Inflammatory macrophage treated with lipopolysaccharide for 1 hour (primary cell): ENCODE data around the gene FRAS1.
"Not testable (repeated sequence)": the region's sequence is repeated elsewhere in the genome, so short reads cannot be mapped to it uniquely, and the experiment has no call there.

ENCODE experiments used
- DNase-seq, 2 donors: peaks; one replicate each; pipeline ENCODE4 v3.0.0-alpha.2; 2020 to 2022

FRAS1 gene

GRCh38 chr4:78293348-78293747, 236.2 kb downstream of the FRAS1 start:
- DNase-seq = no peak

- no peak for DNase-seq
Observed at GRCh38 chr4:78293821-78294301, 236.7 kb downstream of the FRAS1 start.

DNA sequence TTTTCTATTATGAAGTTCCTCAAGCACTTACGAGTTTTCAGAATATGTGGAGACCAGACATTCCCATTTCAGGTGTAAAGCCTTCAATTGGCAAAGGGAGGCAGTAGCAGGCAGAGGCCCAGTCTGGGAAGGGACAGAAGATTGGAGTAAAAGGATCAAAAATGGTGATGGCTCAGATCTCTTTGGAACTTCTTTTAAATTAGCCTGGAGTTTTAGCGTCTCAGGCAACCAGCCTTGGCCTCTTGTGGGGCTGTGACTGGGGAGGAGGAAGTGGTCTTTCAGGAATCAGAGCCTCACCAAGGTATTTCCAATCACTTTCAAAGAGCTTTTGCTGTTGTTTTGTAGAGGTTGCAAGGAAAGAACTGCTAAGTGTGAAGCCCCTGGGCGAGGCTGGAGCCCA, 239.1 kb downstream of the FRAS1 start:
- DNase-seq = no peak

GRCh38 chr4:78297116-78297800, 240.1 kb downstream of the FRAS1 start:
- peak; percentile 14 to 27 for DNase-seq

DNA sequence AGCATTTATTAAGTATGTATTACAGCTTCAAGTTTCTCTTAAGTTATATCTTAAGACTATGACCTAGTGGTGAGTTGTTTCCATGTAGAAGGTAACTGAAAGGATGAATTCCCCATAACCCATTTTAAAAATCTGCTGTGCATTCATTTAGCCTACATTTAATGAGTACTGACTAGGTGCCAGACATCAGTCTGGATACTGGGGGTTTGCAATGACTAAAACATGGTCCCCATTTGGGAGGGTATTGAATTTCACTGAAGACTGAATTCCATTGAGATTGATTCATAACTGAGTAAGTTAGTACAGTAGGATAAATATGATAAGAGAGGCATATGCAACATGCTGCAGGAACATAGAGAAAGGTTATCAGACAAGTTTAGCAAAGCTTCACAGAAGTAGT, 241.5 kb downstream of the FRAS1 start:
- no peak for DNase-seq

- no peak for DNase-seq
Observed at GRCh38 chr4:78299565-78299972, 242.4 kb downstream of the FRAS1 start.

GRCh38 chr4:78307263-78307662, 250.1 kb downstream of the FRAS1 start:
- not testable (repeated sequence) for DNase-seq

GRCh38 chr4:78308517-78308916, 251.4 kb downstream of the FRAS1 start:
- DNase-seq = no peak

GRCh38 chr4:78309352-78309751, 252.2 kb downstream of the FRAS1 start:
- no peak for DNase-seq

- no peak for DNase-seq
Observed at GRCh38 chr4:78310007-78310739, 253.1 kb downstream of the FRAS1 start.

DNA sequence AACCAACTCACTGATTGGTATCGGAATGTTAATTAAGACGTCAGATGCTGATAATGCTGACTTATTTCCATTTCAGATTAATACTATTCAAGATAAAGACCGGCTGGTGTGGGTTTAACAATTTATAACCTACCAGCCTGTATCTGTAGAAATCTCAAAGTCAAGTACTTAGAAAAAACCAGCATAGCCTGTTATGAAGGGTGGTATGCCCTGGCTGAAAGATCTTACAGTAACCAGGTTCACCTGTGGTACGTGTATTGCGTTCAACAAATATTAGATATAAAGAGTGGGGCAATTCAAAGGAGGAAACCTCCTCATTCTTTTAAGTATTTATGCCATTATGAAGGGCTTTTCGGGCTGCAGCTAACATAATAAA, 253.6 kb downstream of the FRAS1 start:
- DNase-seq = no peak

GRCh38 chr4:78311306-78311705, 254.2 kb downstream of the FRAS1 start:
- DNase-seq = no peak

GRCh38 chr4:78312989-78313753, 256.0 kb downstream of the FRAS1 start:
- peak in 1 of 2 donors; percentile 12 for DNase-seq

DNA sequence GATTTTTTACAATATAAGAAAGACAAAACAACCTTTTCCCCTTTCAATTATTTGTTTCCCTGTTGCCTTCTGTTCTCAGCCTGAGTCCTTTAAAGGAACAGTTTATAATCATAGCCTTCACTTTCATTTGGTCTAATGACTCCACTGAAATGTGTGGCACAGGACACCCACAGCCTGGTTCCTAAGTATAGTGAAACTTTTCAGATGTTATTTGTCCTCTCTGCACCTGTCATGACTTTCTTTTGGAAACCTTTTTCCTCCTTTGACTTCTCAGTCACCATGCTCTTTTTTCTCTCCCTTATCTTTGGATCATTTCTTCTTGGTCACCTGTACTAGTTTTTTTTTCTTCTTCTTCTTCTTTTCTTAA, 256.6 kb downstream of the FRAS1 start:
- no peak for DNase-seq

GRCh38 chr4:78318126-78318525, 261.0 kb downstream of the FRAS1 start:
- no peak for DNase-seq

- peak; percentile 18 to 26 for DNase-seq
Observed at GRCh38 chr4:78320349-78320935, 263.3 kb downstream of the FRAS1 start.

DNA sequence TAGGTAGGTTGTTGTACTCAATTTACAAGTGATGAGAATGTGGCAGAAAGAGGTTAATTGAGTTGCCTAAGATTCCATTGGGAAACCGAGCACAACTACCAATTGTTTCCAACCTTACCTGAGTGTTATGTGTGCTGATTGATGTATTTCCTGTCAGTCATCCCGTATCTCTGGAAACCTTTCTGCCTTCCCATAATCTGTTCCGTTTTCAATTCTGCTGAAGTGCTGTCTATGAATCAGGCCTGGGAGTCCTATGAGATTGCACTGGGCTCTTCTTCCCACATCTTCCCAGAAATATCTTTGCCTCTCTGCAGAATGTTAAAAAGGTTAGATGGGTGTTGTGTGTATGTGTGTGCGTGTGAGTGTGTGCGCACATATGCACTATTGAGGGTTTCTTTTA, 264.9 kb downstream of the FRAS1 start:
- DNase-seq = no peak

GRCh38 chr4:78323439-78323838, 266.3 kb downstream of the FRAS1 start:
- DNase-seq = no peak

- DNase-seq = no peak
Observed at GRCh38 chr4:78324625-78325024, 267.5 kb downstream of the FRAS1 start.

- no peak for DNase-seq
Observed at GRCh38 chr4:78325271-78326157, 268.4 kb downstream of the FRAS1 start.

GRCh38 chr4:78328591-78328990, 271.5 kb downstream of the FRAS1 start:
- not testable (repeated sequence) for DNase-seq

DNA sequence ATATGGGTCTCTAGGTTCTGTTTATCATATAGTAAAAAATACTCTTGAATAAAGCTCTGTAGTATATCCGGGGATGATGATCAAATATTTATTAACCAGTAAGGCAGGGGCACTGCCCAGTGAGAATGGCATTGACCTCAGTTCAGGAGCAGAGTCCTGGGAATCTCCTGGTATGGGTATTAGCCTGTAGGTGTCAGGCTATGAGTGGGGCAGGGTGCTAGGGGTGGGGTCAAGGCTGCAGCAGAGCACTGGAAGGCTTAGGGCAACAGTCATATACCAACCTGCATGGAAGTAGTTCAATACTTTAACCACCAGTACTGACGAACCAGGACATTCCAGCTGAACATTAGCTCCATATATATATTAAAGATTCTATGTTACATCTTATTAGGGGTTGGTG, 274.1 kb downstream of the FRAS1 start:
- DNase-seq = no peak
